ENCODE results near the gene CCL3. TPM values are rescaled to one million over a fixed set of nuclear protein-coding genes. Genes with fewer than 3 reads are reported as not detected.
"Not testable (repeated sequence)": the region's sequence is repeated elsewhere in the genome, so short reads cannot be mapped to it uniquely, and the experiment has no call there.

Gene CCL3
- total and polyA plus RNA-seq, 4 donors: 0.92 to 5.6 (median 1.8) TPM

GRCh38 chr17:36087471-36087870 is 2.5 kb downstream of the CCL3 start:
- peaks cover 8 to 22% (median 20%) of the 10 kb centered on the region in 4 donors for H3K4me1 ChIP-seq (ENCODE audit: control insufficient read depth in 4 of 4, insufficient read depth in 4 of 4, low read length in 3 of 4)
- not testable (repeated sequence) for H3K27ac ChIP-seq (ENCODE audit: low read depth in 1 of 2, low read length in 2 of 2); H3K9ac ChIP-seq (ENCODE audit: low read depth in 1 of 2, low read length in 2 of 2); H3K36me3 ChIP-seq (ENCODE audit: control insufficient read depth in 4 of 4, insufficient read depth in 3 of 4, low read depth in 1 of 4, low read length in 3 of 4); H3K9me3 ChIP-seq (ENCODE audit: control insufficient read depth in 4 of 4, low read length in 3 of 4); H3K4me3 ChIP-seq (ENCODE audit: low read depth in 1 of 3, low read length in 3 of 3); H3K27me3 ChIP-seq (ENCODE audit: control insufficient read depth in 4 of 4, insufficient read depth in 4 of 4, low read length in 3 of 4); DNase-seq (ENCODE audit: low spot score)
- TF ChIP-seq HNF4A (conservative IDR thresholded peaks at IDR 0.05): peak in 1 of 2 donors; percentile 13
- no CpG with 5 or more reads among the region's 3 CpGs for WGBS

- peaks cover 8 to 22% (median 20%) of the 10 kb centered on the region in 4 donors for H3K4me1 ChIP-seq (ENCODE audit: control insufficient read depth in 4 of 4, insufficient read depth in 4 of 4, low read length in 3 of 4)
Measured at GRCh38 chr17:36086791-36087190, 3.2 kb downstream of the CCL3 start.

GRCh38 chr17:36085765-36086164 is 4.2 kb downstream of the CCL3 start:
- no peak overlapping the region for H3K4me3 ChIP-seq (ENCODE audit: low read depth in 1 of 3, low read length in 3 of 3)
- TF ChIP-seq ZBTB33 (IDR thresholded peaks at IDR 0.05): no peak
- TF ChIP-seq HNF4A (conservative IDR thresholded peaks at IDR 0.05): peak; percentile 43 to 56
- no peak for TF ChIP-seq JUND (IDR thresholded peaks at IDR 0.05)
- peak; percentile 20 to 57 for TF ChIP-seq GABPA (IDR thresholded peaks at IDR 0.05 in 1 of 2, conservative IDR thresholded peaks at IDR 0.05 in 1 of 2)
- TF ChIP-seq REST (IDR thresholded peaks at IDR 0.05): no peak
- no peak for TF ChIP-seq FOXA1 (IDR thresholded peaks at IDR 0.05)
- peak; percentile 28 for TF ChIP-seq SP1 (IDR thresholded peaks at IDR 0.05)
- peak; percentile 14 to 47 for TF ChIP-seq RAD21 (IDR thresholded peaks at IDR 0.05)
- TF ChIP-seq RXRA (IDR thresholded peaks at IDR 0.05): peak; percentile 68 to 69
- no peak for TF ChIP-seq ATF3 (IDR thresholded peaks at IDR 0.05)
- no peak for TF ChIP-seq EGR1 (IDR thresholded peaks at IDR 0.05; ENCODE audit: low read depth in 2 of 2)
- H3K36me3 ChIP-seq (ENCODE audit: control insufficient read depth in 4 of 4, insufficient read depth in 3 of 4, low read depth in 1 of 4, low read length in 3 of 4): no peaks in the 10 kb centered on the region
- peak overlapping the region in 1 of 2 donors; percentile 65 for H3K27ac ChIP-seq (ENCODE audit: low read depth in 1 of 2, low read length in 2 of 2)
- H3K4me1 ChIP-seq (ENCODE audit: control insufficient read depth in 4 of 4, insufficient read depth in 4 of 4, low read length in 3 of 4): peaks cover 8 to 22% (median 20%) of the 10 kb centered on the region in 4 donors
- 14% methylated on average over 1 of the region's 1 CpG for whole genome bisulfite sequencing
- no peaks in the 10 kb centered on the region for H3K27me3 ChIP-seq (ENCODE audit: control insufficient read depth in 4 of 4, insufficient read depth in 4 of 4, low read length in 3 of 4)
- no peak overlapping the region for H3K9ac ChIP-seq (ENCODE audit: low read depth in 1 of 2, low read length in 2 of 2)
- no peaks in the 10 kb centered on the region for H3K9me3 ChIP-seq (ENCODE audit: control insufficient read depth in 4 of 4, low read length in 3 of 4)
- no peak for DNase-seq (ENCODE audit: low spot score)

More at GRCh38 chr17:36086791-36087190, 3.2 kb downstream of the CCL3 start:
- no peak overlapping the region for H3K9ac ChIP-seq (ENCODE audit: low read depth in 1 of 2, low read length in 2 of 2)
- H3K9me3 ChIP-seq (ENCODE audit: control insufficient read depth in 4 of 4, low read length in 3 of 4): no peaks in the 10 kb centered on the region
- peak in 1 of 2 donors; percentile 19 for TF ChIP-seq HNF4A (conservative IDR thresholded peaks at IDR 0.05)
- TF ChIP-seq RXRA (IDR thresholded peaks at IDR 0.05): peak; percentile 7 to 21
- no peak for TF ChIP-seq EGR1 (IDR thresholded peaks at IDR 0.05; ENCODE audit: low read depth in 2 of 2)
- no peak for DNase-seq (ENCODE audit: low spot score)
- no peak overlapping the region for H3K27ac ChIP-seq (ENCODE audit: low read depth in 1 of 2, low read length in 2 of 2)
- H3K4me3 ChIP-seq (ENCODE audit: low read depth in 1 of 3, low read length in 3 of 3): no peak overlapping the region
- H3K36me3 ChIP-seq (ENCODE audit: control insufficient read depth in 4 of 4, insufficient read depth in 3 of 4, low read depth in 1 of 4, low read length in 3 of 4): no peaks in the 10 kb centered on the region
- 64% methylated on average over 1 of the region's 1 CpG for WGBS
- no peaks in the 10 kb centered on the region for H3K27me3 ChIP-seq (ENCODE audit: control insufficient read depth in 4 of 4, insufficient read depth in 4 of 4, low read length in 3 of 4)

GRCh38 chr17:36083691-36084090 is 6.3 kb downstream of the CCL3 start:
- peaks cover 8 to 22% (median 20%) of the 10 kb centered on the region in 4 donors for H3K4me1 ChIP-seq (ENCODE audit: control insufficient read depth in 4 of 4, insufficient read depth in 4 of 4, low read length in 3 of 4)
- H3K27me3 ChIP-seq (ENCODE audit: control insufficient read depth in 4 of 4, insufficient read depth in 4 of 4, low read length in 3 of 4); H3K36me3 ChIP-seq (ENCODE audit: control insufficient read depth in 4 of 4, insufficient read depth in 3 of 4, low read depth in 1 of 4, low read length in 3 of 4); H3K27ac ChIP-seq (ENCODE audit: low read depth in 1 of 2, low read length in 2 of 2); H3K9ac ChIP-seq (ENCODE audit: low read depth in 1 of 2, low read length in 2 of 2); DNase-seq (ENCODE audit: low spot score); H3K4me3 ChIP-seq (ENCODE audit: low read depth in 1 of 3, low read length in 3 of 3); H3K9me3 ChIP-seq (ENCODE audit: control insufficient read depth in 4 of 4, low read length in 3 of 4): not testable (repeated sequence)
- 87% methylated on average over 2 of the region's 2 CpGs for WGBS

Data from liver (tissue), 9 donors.